Measurements from ENCODE around the gene AMZ1. TPM values are rescaled to one million over a fixed set of nuclear protein-coding genes. Genes with fewer than 3 reads are reported as not detected.

The AMZ1 gene
- total and polyA plus RNA-seq, 10 of the 15 experiments (the other 5 are each of a cell fraction or from before 2014, with no cell fraction given), result 0.02 to 2.0 (median 0.69) TPM

DNA sequence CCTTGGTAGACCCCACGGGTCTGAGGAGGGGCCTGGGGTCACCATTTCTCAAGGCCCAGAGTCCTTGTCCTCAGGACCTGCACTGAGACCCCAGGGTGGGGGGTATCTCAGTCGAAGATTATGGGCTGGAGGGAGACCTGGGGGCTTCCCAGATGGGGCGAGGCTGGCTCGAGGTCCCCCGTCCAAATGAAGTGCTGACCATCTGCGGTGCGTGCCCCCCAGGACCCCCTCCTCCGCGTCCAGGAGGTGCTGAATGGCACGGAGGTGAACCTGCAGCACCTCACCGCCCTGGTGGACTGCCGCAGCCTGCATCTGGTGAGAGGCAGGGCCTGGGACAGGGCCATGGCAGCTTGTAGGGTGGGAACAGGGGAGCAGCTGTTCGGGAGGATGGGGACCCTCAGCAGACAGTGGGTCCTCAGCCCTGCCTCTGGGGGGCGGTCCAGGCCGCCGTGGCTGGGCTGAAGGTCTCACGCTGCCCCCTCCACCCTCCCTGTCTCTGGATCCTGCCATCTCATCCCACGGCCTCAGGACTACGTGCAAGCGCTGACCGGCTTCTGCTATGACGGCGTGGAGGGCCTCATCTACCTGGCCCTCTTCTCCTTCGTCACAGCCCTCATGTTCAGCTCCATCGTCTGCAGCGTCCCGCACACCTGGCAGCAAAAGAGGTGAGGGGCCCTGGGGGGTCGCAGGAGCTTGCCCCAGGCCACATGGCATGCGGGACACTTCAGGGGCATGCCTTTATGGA lies 32.0 kb upstream of the AMZ1 start:
- 61% methylated on average over 28 of the region's 29 CpGs for WGBS (ENCODE audit: insufficient coverage, insufficient replicate concordance, low lambda C conversion rate, missing lambda C conversion rate)
- ATAC-seq (no peak), FAIRE-seq (no peak), DNase-seq (ENCODE audit: low read depth, low spot score) (no peak)
- Histone ChIP-seq H3K4me1 (ENCODE audit: control insufficient read depth, insufficient read depth, low read length) (no peaks in the 10 kb centered on the region), H3K4me3 (no peak overlapping the region), H3K4me2 (ENCODE audit: control insufficient read depth, insufficient read depth) (no peak overlapping the region), H3K27me3 (replicated peaks in 1 of 2; ENCODE audit: control insufficient read depth in 2 of 2, insufficient read depth in 2 of 2, low read length in 1 of 2) (no peaks in the 10 kb centered on the region), H4K20me1 (ENCODE audit: control insufficient read depth, insufficient read depth) (no peaks in the 10 kb centered on the region), H3K36me3 (ENCODE audit: control insufficient read depth in 2 of 2, insufficient read depth in 2 of 2, low read length in 1 of 2) (no peaks in the 10 kb centered on the region; a peak in 2 of 4 replicates), H3K79me2 (ENCODE audit: control insufficient read depth, insufficient read depth, low read length) (no peaks in the 10 kb centered on the region), H3K9me3 (replicated peaks; ENCODE audit: control insufficient read depth, insufficient read depth, low read length) (no peaks in the 10 kb centered on the region), H3K9ac (ENCODE audit: control insufficient read depth, insufficient read depth, low read length) (no peak overlapping the region), H3K27ac (ENCODE audit: control insufficient read depth, insufficient read depth) (no peak overlapping the region), H2AFZ (ENCODE audit: control insufficient read depth, low read depth, low read length) (no peak overlapping the region)
- SMC1A ChIA-PET (ENCODE audit: uncharacterized antibody, unreplicated experiment), result no interaction called here
- RAD21 ChIA-PET (ENCODE audit: unreplicated experiment), result interaction anchor here (0.7 kb wide), 1 partner anchor 47 kb away, joined by 3 read pairs; no protein-coding TSS in a partner anchor
- CTCF ChIA-PET, result interaction anchor here (0.6 to 1.2 kb wide), 3 partner anchors 24 to 247 kb away, joined by 3 to 4 read pairs (median 4); partner anchors contain the start of gene TTYH3
- intact Hi-C loops (cut with micrococcal nuclease; ENCODE audit: unreplicated experiment), result no loop called here
- POLR2A ChIA-PET, result interaction anchor here (0.6 kb wide), 1 partner anchor 14 kb away, joined by 5 read pairs; no protein-coding TSS in a partner anchor
- TF ChIP-seq BMI1 (IDR thresholded peaks at IDR 0.05; ENCODE audit: borderline replicate concordance) (no peak), HDGF (IDR thresholded peaks at IDR 0.05) (no peak), POLR2AphosphoS2 (IDR thresholded peaks at IDR 0.05; ENCODE audit: low read depth, low read length) (no peak), ATF7 (IDR thresholded peaks at IDR 0.05; ENCODE audit: low read depth) (no peak), RUNX3 (IDR thresholded peaks at IDR 0.05; ENCODE audit: low read length) (no peak), RB1 (IDR thresholded peaks at IDR 0.05; ENCODE audit: borderline replicate concordance) (no peak), FOXK2 (IDR thresholded peaks at IDR 0.05) (no peak), JUND (IDR thresholded peaks at IDR 0.05; ENCODE audit: low read depth, low read length) (no peak), SMARCA5 (IDR thresholded peaks at IDR 0.05) (no peak), YBX1 (IDR thresholded peaks at IDR 0.05) (no peak), TBL1XR1 (IDR thresholded peaks at IDR 0.05; ENCODE audit: low read depth, low read length) (no peak), MEF2A (IDR thresholded peaks at IDR 0.05; ENCODE audit: insufficient read depth, low read depth, low read length) (no peak), SUZ12 (IDR thresholded peaks at IDR 0.05; ENCODE audit: unreplicated experiment) (no peak)
- TF ChIP-seq, protein P1, sequence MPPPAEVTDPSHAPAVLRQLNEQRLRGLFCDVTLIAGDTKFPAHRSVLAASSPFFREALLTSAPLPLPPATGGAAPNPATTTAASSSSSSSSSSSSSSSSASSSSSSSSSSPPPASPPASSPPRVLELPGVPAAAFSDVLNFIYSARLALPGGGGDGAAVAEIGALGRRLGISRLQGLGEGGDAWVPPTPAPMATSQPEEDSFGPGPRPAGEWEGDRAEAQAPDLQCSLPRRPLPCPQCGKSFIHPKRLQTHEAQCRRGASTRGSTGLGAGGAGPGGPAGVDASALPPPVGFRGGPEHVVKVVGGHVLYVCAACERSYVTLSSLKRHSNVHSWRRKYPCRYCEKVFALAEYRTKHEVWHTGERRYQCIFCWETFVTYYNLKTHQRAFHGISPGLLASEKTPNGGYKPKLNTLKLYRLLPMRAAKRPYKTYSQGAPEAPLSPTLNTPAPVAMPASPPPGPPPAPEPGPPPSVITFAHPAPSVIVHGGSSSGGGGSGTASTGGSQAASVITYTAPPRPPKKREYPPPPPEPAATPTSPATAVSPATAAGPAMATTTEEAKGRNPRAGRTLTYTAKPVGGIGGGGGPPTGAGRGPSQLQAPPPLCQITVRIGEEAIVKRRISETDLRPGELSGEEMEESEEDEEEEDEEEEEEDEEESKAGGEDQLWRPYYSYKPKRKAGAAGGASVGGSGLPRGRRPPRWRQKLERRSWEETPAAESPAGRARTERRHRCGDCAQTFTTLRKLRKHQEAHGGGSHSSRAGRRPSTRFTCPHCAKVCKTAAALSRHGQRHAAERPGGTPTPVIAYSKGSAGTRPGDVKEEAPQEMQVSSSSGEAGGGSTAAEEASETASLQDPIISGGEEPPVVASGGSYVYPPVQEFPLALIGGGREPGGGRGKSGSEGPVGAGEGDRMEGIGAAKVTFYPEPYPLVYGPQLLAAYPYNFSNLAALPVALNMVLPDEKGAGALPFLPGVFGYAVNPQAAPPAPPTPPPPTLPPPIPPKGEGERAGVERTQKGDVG (CRISPR knock-in tag; IDR thresholded peaks at IDR 0.05), result no peak
- TF ChIP-seq, protein P2, sequence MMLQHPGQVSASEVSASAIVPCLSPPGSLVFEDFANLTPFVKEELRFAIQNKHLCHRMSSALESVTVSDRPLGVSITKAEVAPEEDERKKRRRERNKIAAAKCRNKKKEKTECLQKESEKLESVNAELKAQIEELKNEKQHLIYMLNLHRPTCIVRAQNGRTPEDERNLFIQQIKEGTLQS (IDR thresholded peaks at IDR 0.05; ENCODE audit: borderline replicate concordance, extremely low read depth, low read depth, low read length), result no peak
- TF ChIP-seq, protein P3, sequence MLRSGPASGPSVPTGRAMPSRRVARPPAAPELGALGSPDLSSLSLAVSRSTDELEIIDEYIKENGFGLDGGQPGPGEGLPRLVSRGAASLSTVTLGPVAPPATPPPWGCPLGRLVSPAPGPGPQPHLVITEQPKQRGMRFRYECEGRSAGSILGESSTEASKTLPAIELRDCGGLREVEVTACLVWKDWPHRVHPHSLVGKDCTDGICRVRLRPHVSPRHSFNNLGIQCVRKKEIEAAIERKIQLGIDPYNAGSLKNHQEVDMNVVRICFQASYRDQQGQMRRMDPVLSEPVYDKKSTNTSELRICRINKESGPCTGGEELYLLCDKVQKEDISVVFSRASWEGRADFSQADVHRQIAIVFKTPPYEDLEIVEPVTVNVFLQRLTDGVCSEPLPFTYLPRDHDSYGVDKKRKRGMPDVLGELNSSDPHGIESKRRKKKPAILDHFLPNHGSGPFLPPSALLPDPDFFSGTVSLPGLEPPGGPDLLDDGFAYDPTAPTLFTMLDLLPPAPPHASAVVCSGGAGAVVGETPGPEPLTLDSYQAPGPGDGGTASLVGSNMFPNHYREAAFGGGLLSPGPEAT (IDR thresholded peaks at IDR 0.05; ENCODE audit: low read depth), result no peak
- no TSS peak for BruUV-seq (replicated peaks)
- in situ Hi-C loops (cut with MboI), result no loop called here

Data from GM12878 (cell line).